GM19467 (cell line): ENCODE results near the gene STAP2.
"Not testable (repeated sequence)": the region's sequence is repeated elsewhere in the genome, so short reads cannot be mapped to it uniquely, and the experiment has no call there.

ENCODE experiments used
- ATAC-seq: cut with Tn5 transposase; IDR thresholded peaks from one replicate; pipeline ENCODE4 v1.9.1; 2021; ENCODE audit warnings: mild to moderate bottlenecking, moderate library complexity; ENCODE audit not compliant: unreplicated experiment

STAP2 gene

DNA sequence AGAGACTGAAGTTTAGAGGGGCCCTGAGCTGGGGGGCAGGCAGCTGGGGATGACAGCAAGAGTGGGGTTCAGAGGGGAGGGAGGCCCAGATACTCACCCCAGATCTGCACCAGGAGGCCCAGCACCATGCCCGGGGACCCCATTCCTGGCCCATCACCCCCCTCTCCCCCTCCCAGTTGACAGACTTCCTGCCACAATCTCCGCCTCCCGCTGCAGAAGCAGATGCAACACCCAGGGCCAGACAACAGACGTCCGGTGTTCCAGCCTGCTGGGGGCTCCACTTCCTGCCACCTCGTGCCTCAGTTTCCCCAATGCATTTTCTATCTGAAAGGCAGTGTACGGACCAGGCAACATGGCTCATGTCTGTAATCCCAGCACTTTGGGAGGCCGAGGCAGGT is 36.4 kb downstream of the STAP2 start, which contains the start of gene TMIGD2:
Gene TMIGD2 (minus strand): TSS at position 147 of the 398 bp plus-strand sequence. CDS start 4 bp downstream, at position 143.
- ATAC-seq, result no peak

DNA sequence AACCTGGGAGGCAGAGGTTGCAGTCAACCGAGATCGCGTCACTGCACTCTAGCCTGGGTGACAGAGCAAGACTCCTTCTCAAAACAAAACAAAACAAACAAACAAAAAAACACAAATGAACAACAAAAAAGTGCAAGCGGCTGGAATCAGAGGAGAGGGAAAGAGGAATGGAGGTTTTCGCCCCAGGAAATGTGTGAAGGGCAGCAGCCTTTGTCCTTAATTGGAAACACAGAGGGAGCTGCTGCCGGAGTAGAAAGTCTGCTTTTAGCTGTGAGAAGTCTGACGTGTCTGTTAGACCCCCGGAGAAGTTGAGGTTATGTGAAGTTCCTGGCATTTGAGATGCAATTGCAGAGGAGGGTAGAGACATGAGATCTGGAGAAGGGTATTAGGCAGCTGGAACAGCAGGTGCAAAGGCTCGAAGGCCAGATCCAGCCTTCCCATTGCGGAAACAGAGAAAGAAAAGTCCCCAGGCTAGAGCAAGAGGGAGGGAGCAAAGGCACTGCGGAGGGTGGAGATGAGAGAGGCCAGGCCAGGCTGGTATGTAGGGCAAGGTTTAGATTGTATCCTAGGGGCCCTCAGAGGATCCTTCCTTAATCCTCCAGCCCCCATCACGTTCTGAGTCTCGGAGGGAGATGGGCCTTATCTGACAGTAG is 36.9 kb downstream of the STAP2 start:
- no peak for ATAC-seq

DNA sequence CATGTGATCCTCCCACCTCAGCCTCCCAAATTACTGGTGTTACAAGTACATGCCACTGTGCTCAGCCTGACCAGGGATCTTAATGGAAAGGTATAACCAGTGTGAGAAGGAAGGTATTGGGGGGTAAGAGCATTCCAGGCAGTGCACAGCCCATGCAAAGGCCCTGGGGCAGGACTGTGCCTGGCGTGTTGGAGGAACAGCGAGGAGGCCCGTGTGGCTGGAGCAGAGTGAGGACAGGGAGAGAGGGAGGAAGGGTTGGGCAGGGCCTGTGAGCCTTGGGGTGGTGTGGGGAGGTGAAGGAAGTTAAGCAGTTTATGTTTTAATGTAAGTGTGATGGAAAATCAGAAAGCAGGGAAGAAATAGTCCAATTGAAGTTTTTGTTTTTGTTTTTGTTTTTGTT is 38.0 kb downstream of the STAP2 start:
- ATAC-seq, result no peak

DNA sequence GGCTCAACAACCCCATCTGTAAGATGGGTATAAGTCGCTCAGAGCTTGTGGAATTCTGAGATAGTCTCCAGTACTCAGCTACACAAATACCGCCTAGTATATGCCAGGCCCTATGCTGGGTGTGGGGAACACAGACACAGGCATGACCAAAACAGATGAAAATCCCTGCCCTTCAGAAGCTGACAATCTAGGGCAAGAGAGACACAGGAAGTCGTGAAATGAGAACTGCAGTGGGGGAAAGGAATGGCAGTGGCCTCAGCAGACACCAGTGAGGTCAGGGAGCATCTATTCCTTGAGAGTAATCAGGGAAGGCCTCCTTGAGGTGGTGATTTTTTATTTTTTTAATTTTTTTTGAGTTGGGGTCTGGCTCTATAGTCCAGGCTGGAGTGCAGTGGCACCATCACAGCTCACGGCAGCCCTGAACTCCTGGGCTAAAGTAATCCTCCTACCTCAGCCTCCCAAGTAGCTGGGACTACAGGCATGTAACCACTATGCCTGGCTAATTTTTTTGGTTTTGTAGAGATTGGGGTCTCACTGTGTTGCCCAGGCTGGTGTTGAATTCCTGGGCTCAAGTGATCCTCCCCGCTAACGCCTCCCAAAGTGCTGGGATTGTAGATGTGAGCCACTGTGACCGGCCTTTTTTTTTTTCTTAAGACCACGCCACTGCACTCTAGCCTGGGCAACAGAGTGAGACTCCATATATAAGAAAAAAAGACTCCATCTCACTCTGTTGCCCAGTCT is 39.6 kb downstream of the STAP2 start:
- ATAC-seq, result no peak

DNA sequence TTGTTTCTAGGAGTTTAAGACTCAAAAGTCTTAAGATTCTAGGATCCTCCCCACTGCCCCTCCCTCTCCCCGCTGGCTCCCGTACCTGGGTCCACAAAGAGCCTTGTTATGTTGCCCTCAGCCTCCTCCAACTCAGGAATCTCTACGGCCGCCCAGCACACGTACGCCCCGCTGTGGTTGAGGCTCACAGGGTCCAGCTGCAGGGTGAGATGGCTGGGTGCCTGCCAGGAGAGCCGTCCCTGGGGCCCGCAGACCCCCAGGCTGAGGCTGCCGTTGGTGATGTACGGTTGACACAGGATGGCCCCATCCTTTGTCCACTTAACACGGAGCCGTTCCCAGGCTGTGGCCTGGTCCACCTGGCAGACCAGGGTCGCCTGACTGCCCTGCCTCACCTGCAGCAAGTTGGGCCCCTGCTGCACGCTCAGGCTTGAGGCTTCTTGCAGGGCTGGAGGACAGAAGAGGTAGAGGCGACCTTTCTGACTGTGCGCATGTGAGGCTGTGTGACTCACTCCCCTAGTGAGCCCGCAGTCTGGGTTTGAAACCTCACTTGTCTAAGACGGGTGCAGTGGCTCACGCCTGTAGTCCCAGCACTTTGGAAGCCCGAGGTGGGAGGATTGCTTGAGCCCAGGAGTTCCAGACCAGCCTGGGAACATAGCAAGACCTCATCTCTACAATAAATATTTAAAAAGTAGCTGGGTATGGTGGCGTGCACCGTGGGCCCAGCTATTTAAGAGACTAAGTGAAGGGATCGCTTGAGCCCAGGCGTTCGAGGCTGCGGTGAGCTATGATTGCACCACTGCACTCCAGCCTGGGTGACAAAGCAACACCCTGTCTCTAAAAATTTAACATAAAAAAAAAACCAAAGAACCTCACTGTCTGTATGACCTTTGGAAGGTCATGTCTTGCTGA is 40.5 kb downstream of the STAP2 start:
- ATAC-seq, result no peak

DNA sequence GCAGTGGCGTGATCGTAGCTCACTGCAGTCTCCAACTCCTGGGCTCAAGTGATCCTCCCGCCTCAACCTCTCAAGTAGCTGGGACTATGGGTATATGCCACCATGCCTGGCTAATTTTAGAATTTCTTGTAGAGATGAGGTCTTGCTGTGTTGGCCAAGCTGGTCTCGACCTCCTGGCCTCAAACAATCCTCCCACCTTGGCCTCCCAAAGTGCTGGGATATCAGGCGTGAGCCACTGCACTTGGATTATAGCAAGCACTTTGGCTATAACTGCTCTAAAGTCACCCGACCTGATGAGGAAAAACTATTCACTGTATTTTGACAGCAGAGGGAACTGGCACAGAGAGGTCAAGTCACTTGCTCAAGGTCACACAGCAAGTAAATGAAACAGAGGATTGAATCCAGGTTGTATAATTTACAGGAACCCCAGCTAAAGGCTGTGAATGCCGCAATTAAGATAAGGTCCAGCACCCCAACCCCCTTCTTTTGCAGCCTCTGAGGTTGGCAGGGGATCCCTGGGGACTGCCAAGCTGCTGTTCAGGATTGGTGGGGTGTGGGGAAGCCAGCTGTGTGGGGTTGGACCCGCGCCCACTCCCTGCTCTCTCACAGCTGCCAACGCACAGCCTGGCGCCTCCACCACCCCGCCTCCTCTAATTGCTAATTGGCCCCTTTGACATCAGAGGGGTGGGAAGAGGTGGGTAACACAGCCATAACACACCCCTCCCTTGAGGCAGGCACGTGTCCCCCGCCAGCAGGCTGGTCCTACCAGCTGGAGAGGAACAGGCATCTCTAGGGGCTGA is 42.5 kb downstream of the STAP2 start:
- no peak for ATAC-seq

DNA sequence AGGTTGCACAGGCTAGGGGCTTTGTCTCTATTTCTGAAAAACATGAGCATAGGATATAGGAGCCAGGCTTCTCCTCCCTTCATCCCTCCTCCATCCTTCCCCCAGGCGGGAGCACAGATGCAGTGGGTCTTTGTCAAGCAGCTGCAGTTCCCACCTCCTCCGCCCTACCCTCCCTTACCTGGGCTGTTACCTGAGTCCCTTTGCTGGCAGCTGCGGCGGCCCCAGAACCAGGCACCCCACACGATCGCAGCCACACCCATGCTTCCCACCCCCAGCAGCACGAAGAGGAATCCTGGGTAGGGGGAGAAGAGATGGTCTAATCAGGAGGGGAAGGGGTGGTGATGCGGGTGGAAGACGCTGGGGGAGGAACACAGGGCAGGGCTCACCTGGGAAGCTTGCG is 44.2 kb downstream of the STAP2 start:
- no peak for ATAC-seq

DNA sequence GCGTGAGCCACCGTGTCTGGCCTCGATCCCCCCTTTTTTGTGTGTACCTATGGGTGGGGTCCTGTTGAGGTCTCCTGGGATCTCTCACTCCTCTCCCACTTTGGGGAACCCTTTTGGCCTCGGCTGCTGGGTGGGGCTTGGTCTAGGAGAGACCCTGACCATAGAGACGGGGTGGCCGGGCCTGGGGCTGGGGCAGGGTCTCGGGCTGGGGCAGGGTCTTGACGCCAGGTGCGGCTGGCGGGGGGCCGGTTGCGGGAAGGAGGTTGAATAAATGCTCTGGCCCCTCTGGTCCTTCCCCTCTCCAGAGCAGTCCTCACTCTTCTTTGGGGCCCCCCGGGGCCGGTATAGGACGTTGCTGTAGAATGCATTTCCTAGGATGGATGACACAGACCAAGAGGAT is 46.1 kb downstream of the STAP2 start:
- ATAC-seq, result no peak

DNA sequence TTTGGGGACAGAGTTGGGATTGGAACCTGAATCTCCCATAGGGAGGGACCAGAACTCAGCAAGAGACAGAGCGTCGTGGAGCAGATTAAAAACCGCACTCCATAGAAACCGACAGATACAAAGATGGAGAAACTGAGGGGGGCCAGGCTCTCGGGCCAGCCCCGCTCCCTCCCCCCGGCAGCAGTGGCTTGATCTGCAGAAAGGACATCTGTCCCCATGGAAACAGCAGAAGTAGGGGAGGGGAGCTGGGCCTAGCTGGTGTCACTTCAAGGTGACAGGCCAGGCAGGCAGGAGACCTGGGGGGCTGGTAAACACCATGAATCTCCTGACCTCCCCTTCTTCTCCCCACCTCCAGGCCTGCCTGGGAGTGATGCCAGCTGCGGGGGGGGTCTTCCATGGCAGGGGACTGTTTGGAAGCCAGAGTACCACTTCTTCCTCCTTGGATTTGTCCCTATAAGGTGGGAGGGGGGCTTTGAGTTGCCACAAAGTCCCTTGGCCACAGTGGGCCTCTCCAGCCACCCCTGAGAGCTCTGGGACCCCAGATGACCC is 47.4 kb downstream of the STAP2 start:
- no peak for ATAC-seq

DNA sequence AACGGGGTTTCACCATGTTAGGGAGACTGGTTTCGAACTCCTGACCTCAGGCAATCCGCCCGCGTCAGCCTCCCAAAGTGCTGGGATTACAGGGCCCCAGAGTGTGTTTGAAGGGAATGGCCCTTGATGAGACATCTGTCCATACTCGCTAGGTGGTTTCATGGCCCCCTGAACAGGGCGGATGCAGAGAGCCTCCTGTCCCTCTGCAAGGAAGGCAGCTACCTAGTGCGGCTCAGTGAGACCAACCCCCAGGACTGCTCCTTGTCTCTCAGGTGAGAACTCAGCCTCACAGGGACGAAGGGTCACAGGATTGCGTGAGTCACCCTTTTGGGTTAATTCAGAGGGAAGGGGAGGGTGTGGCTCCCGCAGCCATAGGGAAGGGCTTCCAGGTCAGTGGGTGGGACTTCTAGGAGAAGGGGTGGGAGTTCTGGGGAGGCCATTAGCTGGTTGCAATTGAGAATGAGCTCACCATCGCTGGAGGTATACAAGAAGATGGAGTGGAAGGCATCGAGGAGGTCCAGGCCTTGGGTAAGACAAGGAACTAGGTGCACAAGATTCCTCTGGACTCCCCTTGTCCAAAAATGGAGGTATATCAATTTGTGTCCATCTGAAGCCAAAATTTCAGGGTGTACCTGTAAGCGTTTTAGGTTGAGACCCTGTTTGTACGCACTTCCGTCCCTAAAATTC is 50.4 kb downstream of the STAP2 start:
- no peak for ATAC-seq

DNA sequence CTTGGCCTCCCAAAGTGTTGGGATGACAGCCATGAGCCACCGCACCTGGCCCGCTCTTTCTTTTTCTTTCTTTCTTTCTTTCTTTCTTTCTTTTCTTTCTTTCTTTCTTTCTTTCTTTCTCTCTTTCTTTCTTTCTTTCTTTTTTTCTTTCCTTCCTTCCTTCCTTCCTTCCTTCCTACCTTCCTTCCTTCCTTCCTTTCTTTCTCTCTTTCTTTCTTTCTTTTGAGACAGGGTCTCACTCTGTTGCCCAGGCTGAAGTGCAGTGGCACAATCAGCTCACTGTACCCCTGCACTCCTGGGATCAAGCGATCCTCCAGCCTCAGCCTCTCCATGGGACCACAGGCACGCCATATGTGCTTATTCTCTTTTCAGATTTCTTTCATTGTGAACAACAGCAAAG is 52.5 kb downstream of the STAP2 start:
- not testable (repeated sequence) for ATAC-seq

DNA sequence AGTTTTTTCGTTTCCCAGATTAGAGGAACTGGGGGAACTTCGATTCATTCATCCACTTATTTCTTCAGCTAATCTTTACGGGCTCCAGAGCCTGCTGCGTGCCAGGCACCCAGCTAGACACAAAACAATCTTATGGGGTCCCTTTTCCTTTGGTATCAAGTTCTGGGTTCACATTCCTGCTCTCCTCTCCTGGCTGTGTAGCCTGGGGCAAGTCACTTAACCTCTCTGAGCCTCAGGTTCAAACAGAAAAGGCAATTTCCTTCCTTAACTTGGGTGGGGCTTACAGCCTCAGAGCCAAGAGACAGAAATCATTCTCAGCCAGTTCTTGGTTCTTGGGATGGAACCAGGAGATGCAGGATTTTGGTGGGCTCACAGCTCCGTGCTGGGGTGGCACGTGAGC is 53.7 kb downstream of the STAP2 start:
- ATAC-seq, result no peak

DNA sequence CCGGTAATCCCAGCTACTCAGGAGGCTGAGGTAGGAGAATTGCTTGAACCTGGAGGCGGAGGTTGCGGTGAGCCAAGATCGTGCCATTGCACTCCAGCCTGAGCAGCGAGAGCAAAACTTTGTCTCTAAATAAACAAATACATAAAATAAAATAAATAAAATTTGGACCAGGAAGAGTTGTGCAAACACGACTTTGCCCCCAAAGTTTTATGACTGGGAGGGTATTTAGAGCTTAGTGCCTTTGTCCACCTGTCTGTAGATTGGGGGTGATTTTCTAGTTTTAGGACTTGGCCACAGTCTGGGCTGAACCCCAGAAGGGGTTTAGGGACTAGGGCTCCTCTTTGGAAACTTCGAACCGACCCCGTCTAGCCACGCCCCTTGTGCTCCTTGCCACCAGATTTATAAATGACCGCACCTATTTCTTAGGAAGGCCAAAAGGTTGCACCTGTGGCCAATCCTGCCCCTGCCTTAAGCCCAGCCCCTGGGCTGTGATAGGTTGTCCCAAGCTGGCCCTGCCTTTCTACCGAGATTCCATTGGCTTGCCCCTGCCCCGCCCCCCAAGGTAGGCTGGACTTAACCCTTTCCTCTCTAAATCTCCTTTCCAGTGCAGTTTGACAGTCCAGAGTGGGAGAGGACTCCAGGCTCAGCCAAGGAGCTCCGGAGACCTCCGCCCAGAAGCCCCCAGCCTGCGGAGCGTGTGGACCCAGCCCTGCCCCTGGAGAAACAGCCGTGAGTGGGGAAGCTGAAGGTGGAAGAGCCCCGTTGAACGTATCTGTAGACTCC is 54.3 kb downstream of the STAP2 start:
- ATAC-seq, result no peak

DNA sequence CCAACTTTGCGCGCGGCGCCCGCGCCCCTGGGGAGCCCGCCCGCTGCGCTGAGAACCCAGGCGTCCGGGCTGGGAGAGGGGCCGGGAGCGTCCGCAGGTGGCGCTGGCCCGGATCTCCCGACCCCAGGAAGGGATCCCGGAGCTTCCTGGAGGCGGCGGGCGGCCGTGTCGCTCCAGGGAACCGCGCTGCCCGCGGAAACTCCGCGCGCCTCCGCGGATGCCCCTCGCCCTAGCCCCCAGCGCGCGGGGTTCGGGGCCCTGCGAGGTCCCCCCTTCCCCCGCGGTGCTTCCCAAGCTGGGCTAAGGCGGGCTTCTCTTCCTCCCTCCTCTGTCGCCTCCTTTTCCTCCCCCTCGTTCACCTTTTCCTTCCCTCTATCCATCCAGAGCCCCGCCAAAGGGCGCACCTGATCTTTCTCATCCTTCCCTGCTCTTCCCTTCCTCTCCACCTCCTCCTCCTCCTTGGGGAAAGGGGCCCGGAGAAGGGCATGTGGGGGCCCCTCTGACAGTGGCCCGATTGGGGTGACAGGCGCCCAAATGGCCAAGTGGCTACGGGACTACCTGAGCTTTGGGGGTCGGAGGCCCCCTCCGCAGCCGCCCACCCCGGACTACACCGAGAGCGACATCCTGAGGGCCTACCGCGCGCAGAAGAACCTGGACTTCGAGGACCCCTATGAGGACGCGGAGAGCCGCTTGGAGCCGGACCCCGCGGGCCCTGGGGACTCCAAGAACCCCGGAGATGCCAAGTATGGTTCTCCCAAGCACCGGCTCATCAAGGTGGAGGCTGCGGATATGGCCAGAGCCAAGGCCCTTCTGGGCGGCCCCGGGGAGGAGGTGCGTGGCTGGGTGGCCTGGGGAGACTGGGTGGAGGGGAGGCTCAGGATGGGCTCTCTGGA is 58.9 kb downstream of the STAP2 start:
- ATAC-seq, result no peak

DNA sequence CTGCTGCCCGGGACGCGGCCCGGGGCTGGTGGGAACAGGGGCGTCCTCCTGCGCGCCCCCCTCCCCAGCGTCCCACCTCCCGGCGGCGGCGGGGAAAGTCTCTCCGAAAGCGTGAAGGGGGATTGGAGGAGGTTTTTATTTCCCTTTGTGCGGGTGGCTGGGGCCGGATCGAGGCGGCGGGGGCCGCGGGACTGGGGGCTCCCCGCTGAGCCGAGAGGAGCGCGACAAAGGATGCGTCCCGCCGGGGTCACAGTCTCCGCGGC is 59.4 kb downstream of the STAP2 start:
- ATAC-seq, result no peak

DNA sequence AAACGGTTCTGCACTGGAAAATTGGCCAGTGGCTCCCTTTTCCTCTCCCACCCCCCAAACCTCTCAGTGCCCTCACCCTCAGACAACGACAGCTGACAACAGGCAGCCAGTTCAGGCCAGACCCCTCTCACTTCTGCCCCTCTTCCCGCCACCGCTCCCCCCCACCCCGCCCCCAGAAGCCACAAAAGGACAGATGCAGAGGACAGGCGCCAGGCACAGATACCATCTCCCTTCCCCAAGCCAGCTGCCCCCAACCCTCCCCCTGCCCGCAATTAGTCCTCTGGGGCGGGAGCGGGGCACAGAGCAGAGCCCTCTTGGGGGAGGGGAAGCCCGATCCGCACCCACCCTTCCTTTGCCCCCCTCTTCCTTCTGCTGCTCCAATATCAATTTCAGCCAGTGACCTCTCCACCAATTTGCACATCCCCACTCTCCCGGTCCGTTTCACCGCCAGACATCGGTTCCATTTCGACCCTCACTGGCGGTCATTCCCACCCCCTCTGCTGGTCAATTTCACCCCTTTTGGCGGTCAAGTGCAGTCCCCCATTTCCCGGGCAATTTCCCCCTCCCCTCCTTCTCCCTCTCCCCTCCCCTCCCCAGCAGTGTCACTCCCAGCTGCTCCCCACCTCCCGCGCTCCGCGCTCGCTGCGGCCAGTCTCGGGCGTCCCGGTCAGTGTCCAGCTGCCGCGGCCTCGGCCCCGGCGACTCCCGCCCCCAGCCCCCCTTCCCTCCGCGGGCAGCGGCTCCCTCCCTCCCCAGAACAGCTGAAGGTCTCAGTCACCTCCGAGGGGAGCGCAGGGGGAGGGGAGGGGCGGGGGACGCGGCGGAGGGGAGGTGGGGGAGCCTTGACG is 60.0 kb downstream of the STAP2 start, which contains the start of gene SHD:
Gene SHD (plus strand): TSS at position 848 of the 848 bp plus-strand sequence. CDS start 798 bp downstream, outside the sequence.
- no peak for ATAC-seq

DNA sequence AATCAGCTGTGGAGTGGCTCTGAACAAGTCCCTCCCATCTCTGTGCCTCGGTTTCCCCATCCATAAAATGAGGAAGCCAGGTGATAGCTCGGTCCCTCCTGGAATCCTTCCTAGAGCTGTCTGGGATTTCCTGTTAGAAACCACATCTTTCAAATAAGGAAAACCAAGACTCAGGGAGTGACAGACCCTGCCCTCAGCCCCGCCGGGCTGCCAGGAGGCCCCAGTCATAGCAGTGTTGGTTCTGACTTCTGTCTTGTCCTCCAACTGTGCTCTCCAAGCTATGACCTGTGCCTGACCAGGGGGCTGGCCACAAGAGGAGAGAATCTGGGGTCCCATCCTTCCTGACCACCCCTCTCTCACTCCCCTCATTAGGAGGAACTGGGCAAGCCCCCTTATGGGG is 60.6 kb downstream of the STAP2 start:
- ATAC-seq, result no peak
